ENCODE data around the gene H2BW1.
"Not testable (repeated sequence)": the region's sequence is repeated elsewhere in the genome, so short reads cannot be mapped to it uniquely, and the experiment has no call there.

The H2BW1 gene, protein sequence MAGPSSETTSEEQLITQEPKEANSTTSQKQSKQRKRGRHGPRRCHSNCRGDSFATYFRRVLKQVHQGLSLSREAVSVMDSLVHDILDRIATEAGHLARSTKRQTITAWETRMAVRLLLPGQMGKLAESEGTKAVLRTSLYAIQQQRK

DNA sequence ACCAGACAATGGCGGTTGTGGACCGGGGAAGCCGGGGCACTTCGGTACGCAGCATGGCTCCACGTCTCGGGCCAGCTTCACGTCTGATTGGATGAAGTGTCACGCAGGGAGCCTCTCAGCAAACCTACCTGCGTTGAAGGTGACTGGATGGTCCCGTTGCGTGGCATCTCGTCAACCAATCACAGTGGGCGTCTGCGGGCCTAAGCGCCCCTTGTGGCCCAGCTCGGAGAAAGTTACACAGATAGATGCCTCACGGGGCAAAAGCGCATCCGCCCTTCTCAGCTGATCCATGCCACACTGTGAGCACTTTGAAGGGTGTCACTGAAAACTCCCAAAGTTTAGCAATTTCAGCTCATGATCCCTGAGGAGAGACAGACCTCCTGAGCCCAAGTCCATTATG, at the start of gene H2BW1:
Gene H2BW1 (minus strand): TSS at position 103 of the 400 bp plus-strand sequence. CDS start 132 bp downstream, outside the sequence.
- DNase-seq, result no peak

DNA sequence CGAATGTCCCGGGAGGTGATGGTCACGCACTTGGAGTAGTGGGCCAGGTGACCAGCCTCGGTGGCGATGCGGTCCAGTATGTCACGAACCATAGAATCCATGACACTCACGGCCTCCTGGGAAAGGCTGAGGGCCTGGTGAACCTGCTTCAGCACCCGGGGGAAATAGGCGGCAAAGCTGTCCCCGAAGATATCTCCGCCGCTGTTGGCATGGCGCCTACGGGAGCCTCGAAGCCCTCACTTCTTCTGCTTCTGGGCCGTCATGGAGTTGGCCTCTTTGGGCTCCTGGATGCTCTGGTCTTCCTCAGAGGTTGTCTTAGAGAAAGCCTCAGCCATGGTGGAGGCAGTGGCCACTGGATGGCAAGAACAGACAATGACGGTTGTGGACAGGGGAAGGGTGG, 49.1 kb upstream of the H2BW1 start:
- DNase-seq, result not testable (repeated sequence)

DNA sequence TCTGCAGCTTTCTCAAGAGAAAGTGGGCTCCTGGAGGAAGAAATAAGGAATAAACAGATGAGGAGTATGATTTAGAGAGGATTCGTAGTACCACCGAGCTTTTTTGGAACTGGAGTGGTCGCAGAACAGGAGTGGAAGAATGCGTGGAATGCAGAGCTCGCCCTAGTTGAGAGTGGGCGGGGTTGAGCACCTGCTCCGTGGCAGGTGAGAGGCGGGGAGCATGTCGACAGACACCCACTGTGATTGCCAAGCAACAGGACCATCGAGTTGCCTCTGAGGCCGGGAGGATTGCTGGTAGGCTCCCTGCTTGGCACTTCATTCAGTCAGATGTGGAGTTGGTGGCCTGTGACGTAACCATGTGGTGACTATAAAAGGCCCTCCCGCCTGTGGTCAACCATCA, 41.4 kb upstream of the H2BW1 start:
- DNase-seq, result not testable (repeated sequence)

DNA sequence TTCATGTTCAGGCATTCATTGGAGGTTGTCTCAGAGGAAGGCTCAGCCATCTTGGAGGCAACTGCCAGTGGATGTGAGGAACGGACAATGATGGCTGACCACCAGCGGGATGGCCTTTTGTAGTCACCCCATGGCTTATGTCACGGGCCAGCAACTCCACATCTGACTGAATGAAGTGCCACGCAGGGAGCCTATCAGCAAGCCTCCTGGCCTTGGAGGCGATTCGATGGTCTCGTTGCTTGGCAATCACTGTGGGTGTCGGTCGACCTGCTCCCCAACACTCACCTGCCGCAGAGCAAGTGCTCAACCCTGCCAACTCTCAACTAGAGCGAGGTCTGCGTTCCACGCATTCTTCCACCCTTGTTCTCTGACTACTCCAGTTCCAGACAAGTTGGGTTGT, 33.7 kb upstream of the H2BW1 start:
- no peak for DNase-seq

DNA sequence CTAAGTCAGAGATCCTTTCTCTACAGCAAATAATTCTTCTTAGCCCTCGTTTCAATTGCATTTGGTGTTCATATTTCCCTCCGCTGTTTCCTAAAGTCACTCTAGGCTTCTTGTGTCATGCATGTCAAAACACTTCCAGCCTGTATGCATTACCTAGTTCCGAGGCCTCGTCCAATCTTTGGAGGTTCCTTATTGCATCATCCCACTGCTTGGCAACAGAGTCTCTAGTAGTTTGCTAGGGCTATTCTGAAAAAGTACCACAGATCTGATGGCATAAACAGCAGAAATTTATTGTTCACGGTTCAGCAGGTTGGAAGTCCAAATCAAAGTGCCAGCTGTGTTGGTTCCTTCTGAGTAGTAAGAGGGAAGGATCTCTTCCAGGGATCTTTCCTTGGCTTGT, 32.1 kb upstream of the H2BW1 start:
- no peak for DNase-seq

DNA sequence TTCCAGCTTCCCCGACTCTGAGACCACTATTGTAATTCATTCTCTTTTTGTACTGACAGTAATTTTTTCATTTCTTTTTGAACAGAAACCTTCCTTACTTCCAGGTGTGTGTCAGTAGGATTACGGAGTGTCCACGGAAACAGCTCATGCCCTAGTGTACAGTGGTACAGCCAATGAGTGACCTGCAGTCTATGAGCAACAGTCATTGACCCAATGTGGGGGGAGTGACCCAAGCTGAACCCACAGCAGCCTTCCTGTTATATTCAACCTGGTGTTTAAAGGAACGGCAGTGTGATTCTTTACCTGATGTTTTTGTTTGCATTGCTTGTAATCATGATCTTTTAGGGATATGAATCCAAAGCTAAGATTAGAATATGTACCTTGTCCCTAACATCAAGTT, 27.5 kb upstream of the H2BW1 start:
- no peak for DNase-seq

DNA sequence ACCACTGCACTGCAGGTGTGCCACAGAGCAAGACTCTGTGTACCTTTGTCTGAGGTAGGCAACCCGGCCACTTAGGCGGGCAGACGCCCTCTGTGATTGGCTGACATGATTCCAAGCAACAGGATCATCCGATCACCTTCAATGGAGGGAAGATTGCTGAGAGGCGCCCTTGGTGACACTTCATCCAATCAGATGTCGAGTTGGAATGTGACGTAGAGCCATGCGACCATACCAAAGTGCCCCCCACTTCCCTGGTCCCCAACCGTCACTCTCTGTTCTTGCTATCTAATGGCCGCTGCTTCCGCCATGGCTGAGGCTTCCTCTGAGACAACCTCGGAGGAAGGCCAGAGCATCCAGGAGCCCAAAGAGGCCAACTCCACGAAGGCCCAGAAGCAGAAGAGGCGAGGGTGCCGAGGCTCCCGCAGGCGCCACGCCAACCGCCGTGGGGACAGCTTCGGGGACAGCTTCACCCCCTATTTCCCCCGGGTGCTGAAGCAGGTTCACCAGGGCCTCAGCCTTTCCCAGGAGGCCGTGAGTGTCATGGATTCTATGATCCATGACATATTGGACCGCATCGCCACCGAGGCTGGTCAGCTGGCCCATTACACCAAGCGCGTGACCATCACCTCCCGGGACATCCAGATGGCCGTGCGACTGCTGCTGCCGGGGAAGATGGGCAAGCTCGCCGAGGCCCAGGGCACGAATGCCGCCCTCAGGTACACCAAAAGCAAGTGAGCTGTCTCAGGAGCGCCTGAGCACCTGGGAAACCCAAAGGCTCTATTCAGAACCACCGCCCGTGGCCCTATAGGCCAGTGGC, 26.4 kb upstream of the H2BW1 start, which contains the start of gene H2BW2:
Gene H2BW2 (plus strand): TSS at position 268 of the 817 bp plus-strand sequence. CDS start 39 bp downstream, at position 307.
- no peak for DNase-seq

DNA sequence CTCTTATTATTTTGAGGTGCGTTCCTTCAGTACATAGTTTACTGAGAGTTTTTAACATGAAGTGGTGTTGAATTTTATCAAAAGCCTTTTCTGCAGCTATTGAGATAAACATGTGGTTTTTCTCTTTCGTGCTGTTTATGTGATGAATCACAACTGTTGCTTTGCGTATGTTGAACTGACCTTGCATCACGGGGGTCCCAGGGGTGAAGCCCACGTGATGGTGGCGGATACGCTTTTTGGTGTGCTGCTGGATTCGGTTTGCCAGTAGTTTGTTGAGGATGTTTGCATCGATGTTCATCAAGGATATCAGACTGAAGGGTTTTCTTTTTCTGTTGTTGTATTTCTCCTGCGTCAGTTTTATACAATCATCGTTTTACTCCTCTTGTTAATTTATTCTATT, 4.6 kb upstream of the H2BW1 start:
- no peak for DNase-seq

DNA sequence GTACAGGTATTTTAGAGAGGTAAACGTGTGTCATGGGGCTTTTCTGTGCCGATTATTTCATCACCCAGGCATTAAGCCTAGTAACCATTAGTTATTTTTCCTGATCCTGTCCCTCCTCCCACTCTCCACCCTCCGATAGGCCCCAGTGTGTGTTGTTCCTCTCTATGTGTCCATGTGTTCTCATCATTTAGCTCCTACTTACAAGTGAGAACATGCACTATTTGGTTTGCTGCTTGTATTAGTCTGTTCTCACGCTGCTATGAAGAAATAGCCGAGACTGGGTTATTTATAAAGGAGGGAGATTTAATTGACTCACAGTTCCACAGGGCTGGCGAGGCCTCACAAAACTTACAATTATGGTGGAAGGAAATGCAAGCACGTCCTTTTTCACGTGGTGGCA, 2.1 kb upstream of the H2BW1 start:
- DNase-seq, result not testable (repeated sequence)

DNA sequence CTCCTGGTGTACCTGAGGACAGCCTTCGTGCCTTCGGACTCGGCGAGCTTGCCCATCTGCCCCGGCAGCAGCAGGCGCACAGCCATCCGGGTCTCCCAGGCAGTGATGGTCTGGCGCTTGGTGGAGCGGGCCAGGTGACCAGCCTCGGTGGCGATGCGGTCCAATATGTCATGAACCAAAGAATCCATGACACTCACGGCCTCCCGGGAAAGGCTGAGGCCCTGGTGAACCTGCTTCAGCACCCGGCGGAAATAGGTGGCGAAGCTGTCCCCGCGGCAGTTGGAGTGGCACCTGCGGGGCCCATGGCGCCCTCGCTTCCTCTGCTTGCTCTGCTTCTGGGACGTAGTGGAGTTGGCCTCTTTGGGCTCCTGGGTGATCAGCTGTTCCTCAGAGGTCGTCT, 350 bp downstream of the H2BW1 start:
- no peak for DNase-seq

DNA sequence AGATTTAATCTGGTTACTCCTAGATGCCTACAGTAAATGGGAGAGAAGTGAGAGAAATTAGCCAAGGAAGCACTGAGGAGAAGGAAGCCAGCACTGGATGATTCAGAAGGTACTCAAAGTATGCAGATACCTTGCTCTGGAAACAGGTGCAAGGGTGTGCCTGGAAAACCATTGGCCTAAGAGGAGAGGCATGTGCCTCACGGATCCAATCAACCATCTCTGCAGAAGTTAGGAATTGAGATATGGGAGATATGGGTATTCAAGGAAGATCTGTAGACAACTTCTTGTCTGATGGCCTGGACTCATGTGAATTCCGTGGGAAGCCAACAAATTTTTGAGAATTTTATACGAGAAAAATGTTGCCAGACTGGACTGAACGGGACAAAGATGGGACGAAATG, 4.7 kb downstream of the H2BW1 start:
- no peak for DNase-seq

DNA sequence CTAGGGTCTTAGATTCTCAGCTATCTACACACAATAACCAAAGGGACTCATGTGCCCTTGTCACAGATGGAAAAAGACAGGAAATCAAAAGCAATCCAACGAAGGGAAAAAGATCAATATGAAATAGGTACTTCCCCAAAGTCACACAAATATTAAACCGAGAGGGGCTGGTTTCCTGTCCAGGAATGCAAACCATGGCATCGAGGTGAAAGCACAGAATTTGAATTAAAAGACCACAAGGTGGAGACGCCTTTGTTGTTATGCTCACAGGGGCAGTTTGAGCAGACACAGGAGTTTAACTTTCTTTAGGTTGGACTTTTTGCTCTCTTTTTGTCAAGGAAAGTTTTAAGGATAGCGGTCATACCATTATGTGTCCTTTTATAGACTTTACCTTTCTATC, 14.3 kb downstream of the H2BW1 start:
- no peak for DNase-seq

DNA sequence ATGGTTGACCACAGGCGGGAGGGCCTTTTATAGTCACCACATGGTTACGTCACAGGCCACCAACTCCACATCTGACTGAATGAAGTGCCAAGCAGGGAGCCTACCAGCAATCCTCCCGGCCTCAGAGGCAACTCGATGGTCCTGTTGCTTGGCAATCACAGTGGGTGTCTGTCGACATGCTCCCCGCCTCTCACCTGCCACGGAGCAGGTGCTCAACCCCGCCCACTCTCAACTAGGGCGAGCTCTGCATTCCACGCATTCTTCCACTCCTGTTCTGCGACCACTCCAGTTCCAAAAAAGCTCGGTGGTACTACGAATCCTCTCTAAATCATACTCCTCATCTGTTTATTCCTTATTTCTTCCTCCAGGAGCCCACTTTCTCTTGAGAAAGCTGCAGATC, 30.0 kb downstream of the H2BW1 start:
- not testable (repeated sequence) for DNase-seq

DNA sequence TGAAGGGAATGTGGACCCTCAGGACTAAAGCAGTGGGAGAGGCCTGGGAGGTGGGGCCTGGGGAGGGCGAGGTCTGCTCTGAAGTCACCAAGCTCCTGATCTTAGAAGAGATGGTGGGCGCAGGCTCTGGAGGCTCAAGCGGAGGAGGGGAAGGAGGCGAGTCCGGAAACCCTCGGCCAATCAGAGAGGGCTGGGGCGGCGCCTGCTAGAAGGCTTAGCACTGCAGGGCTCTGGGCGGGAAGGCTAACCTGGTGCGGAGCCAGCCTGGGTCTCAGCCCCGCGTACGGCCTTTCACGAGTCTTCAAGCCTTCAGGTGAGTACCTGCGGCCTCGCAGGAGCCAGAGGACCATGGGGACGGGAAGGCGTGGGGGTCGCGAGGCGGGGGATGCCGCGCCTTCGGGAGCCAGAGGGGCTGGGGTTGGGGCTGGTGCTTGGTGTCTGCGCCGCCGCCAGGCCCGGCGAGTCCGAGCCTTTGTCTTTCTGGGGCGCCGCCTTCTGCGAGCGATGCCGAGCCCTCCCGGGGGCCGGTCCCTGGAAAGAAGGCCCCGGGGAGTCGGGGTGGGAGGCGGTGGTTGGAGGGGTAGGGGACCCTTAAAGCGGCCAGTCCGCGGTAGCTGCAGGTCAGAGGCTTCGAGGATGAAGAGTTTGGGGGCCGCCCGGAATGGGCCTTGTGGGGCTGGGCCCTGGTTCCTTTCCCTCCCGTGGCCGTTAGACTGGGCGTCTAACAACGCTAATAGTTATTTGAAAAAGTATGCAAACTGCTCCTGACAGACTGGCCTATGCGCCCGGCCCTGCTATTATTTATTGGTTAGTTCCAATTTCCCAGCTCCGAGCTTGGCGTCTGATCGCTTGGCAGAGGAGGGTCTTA, 50.9 kb downstream of the H2BW1 start, which contains the start of gene TMSB15B:
Gene TMSB15B (plus strand): TSS at position 217 of the 868 bp plus-strand sequence.
- DNase-seq, result not testable (repeated sequence)

Measured in KG1 (cell line).